Chondrocyte (in vitro differentiated cells): ENCODE results near the gene COL5A1. TPM values are rescaled to one million over a fixed set of nuclear protein-coding genes. Genes with fewer than 3 reads are reported as not detected.

Experiments used
- DNase-seq: peaks from one replicate; pipeline ENCODE4 v3.0.0; 2021; ENCODE audit warnings: mixed read lengths, low spot score
- H3K27ac Mint-ChIP-seq: one replicate; pipeline ENCODE4 v1.8.0; 2021; ENCODE audit warnings: mild to moderate bottlenecking, moderate library complexity, mixed read lengths; ENCODE audit not compliant: unreplicated experiment
- H3K27me3 Mint-ChIP-seq: 2 replicates; pipeline ENCODE4 v1.8.0; 2021; ENCODE audit warnings: low read depth, mixed read lengths
- H3K36me3 Mint-ChIP-seq: 2 replicates; pipeline ENCODE4 v1.8.0; 2021; ENCODE audit warnings: low read depth, mixed read lengths
- H3K4me1 Mint-ChIP-seq: 2 replicates; pipeline ENCODE4 v1.8.0; 2021; ENCODE audit warnings: low read depth, mild to moderate bottlenecking, mixed read lengths
- H3K4me3 Mint-ChIP-seq: one replicate; pipeline ENCODE4 v1.8.0; 2021; ENCODE audit warnings: mild to moderate bottlenecking, moderate library complexity, mixed read lengths; ENCODE audit not compliant: unreplicated experiment
- H3K9me3 Mint-ChIP-seq: 2 replicates; pipeline ENCODE4 v1.8.0; 2021; ENCODE audit warnings: low read depth, mixed read lengths
- CTCF ChIP-seq: fragments of 200-600 bp; sonication (generic); IDR thresholded peaks from 2 replicates; pipeline ENCODE4 v1.5.0; 2021; ENCODE audit warnings: antibody characterized with exemption, mild to moderate bottlenecking, moderate library complexity
- total RNA-seq: library from RNA; stranded (reverse); gene quantifications from 3 replicates; pipeline ENCODE4 v1.2.1, GENCODE V29; 2021

Gene COL5A1
- total RNA-seq, 1 donor from 2014 or later = 2,235 TPM

GRCh38 chr9:134611046-134611445 lies 30.6 kb upstream of the COL5A1 start:
- H3K4me1 Mint-ChIP-seq = peaks cover 37% of the 10 kb centered on the region
- TF ChIP-seq CTCF = no peak
- peaks cover 20% of the 10 kb centered on the region for H3K9me3 Mint-ChIP-seq
- H3K27me3 Mint-ChIP-seq = no peaks in the 10 kb centered on the region
- peaks cover 10% of the 10 kb centered on the region for H3K36me3 Mint-ChIP-seq
- H3K27ac Mint-ChIP-seq = no peak overlapping the region
- no peak overlapping the region for H3K4me3 Mint-ChIP-seq
- DNase-seq = no peak

GRCh38 chr9:134612309-134612708 lies 29.3 kb upstream of the COL5A1 start:
- Mint-ChIP-seq H3K27me3 (no peaks in the 10 kb centered on the region), H3K9me3 (peaks cover 20% of the 10 kb centered on the region), H3K36me3 (peaks cover 10% of the 10 kb centered on the region), H3K27ac (no peak overlapping the region), H3K4me3 (no peak overlapping the region), H3K4me1 (peaks cover 38% of the 10 kb centered on the region)
- no peak for DNase-seq
- no peak for TF ChIP-seq CTCF

GRCh38 chr9:134612715-134613114 lies 28.9 kb upstream of the COL5A1 start:
- no peak for DNase-seq
- Mint-ChIP-seq H3K4me1 (peaks cover 37% of the 10 kb centered on the region), H3K27ac (no peak overlapping the region), H3K9me3 (peaks cover 20% of the 10 kb centered on the region), H3K27me3 (no peaks in the 10 kb centered on the region), H3K36me3 (peaks cover 10% of the 10 kb centered on the region), H3K4me3 (no peak overlapping the region)
- TF ChIP-seq CTCF = no peak

GRCh38 chr9:134614256-134614655 lies 27.3 kb upstream of the COL5A1 start:
- Mint-ChIP-seq H3K36me3 (peaks cover 10% of the 10 kb centered on the region), H3K4me3 (no peak overlapping the region), H3K27ac (no peak overlapping the region), H3K9me3 (peaks cover 20% of the 10 kb centered on the region), H3K27me3 (no peaks in the 10 kb centered on the region), H3K4me1 (peaks cover 34% of the 10 kb centered on the region)
- no peak for TF ChIP-seq CTCF
- no peak for DNase-seq

GRCh38 chr9:134616341-134616740 lies 25.3 kb upstream of the COL5A1 start:
- no peak for DNase-seq
- peaks cover 20% of the 10 kb centered on the region for H3K9me3 Mint-ChIP-seq
- no peaks in the 10 kb centered on the region for H3K27me3 Mint-ChIP-seq
- no peak for TF ChIP-seq CTCF
- peak overlapping the region; percentile 84 for H3K27ac Mint-ChIP-seq
- H3K4me3 Mint-ChIP-seq = no peak overlapping the region
- peaks cover 10% of the 10 kb centered on the region for H3K36me3 Mint-ChIP-seq
- peaks cover 38% of the 10 kb centered on the region for H3K4me1 Mint-ChIP-seq
